Left forelimb (tissue), 1 donor: ENCODE measurements around the gene ALAD.
A peak's percentile ranks its signal among the peaks of the same experiment; 100 is the strongest.

Experiments
- DNase-seq: peaks from one replicate; pipeline ENCODE4 v3.0.0-alpha.2; 2018; ENCODE audit warnings: low spot score

Gene ALAD

GRCh38 chr9:113349066-113349444, 52.0 kb downstream of the ALAD start:
- DNase-seq = no peak

- DNase-seq = no peak
Observed at GRCh38 chr9:113348437-113348836, 52.6 kb downstream of the ALAD start.

GRCh38 chr9:113345671-113346070, 55.4 kb downstream of the ALAD start:
- no peak for DNase-seq

- DNase-seq = no peak
Observed at GRCh38 chr9:113345190-113345589, 55.9 kb downstream of the ALAD start.

GRCh38 chr9:113343732-113344231, 57.3 kb downstream of the ALAD start:
- no peak for DNase-seq

- DNase-seq = no peak
Observed at GRCh38 chr9:113341712-113342410, 59.2 kb downstream of the ALAD start.

- DNase-seq = peak; percentile 95
Observed at GRCh38 chr9:113340011-113340699, 60.9 kb downstream of the ALAD start, which contains the start of gene WDR31. WDR31 (minus strand) TSS chr9:113340275; CDS start chr9:113332022, 8,253 bp downstream.

GRCh38 chr9:113337714-113338113, 63.4 kb downstream of the ALAD start:
- no peak for DNase-seq
